HUES64 (cell line): Measurements from ENCODE around the gene ADGRE1.

Source experiments
- H3K27ac ChIP-seq: 2 replicates; pipeline ENCODE4 v1.7.0; 2013; ENCODE audit warnings: low read depth, low read length, inconsistent platforms
- H3K27me3 ChIP-seq: 2 replicates; pipeline ENCODE4 v1.6.1; 2013; ENCODE audit warnings: mild to moderate bottlenecking, low read length; ENCODE audit not compliant: insufficient read depth
- H3K36me3 ChIP-seq: 2 replicates; pipeline ENCODE4 v1.6.1; 2013; ENCODE audit warnings: mild to moderate bottlenecking, low read length; ENCODE audit not compliant: insufficient read depth
- H3K4me1 ChIP-seq: 2 replicates; pipeline ENCODE4 v1.6.1; 2013; ENCODE audit warnings: mild to moderate bottlenecking, low read length, moderate library complexity; ENCODE audit not compliant: insufficient read depth
- H3K4me3 ChIP-seq: 2 replicates; pipeline ENCODE4 v1.5.1; 2013; ENCODE audit warnings: mild to moderate bottlenecking, low read length, moderate library complexity
- H3K9ac ChIP-seq: 2 replicates; pipeline ENCODE4 v1.6.1; 2013; ENCODE audit warnings: mild to moderate bottlenecking, low read depth, low read length
- H3K9me3 ChIP-seq: 2 replicates; pipeline ENCODE4 v1.6.1; 2013; ENCODE audit warnings: low read depth, low read length; ENCODE audit not compliant: insufficient read depth
- WGBS: fragments of 150-250, 120-280 bp; methylation state at CpG from one replicate; pipeline ENCODE4 v1.1.7; 2013; ENCODE audit warnings: missing lambda C conversion rate; 5-methylcytosine and 5-hydroxymethylcytosine counted together

Gene ADGRE1

GRCh38 chr19:6988257-6988656, 100.9 kb downstream of the ADGRE1 start:
- Histone ChIP-seq H3K4me1 (no peaks in the 10 kb centered on the region), H3K27me3 (no peaks in the 10 kb centered on the region), H3K36me3 (no peaks in the 10 kb centered on the region), H3K9ac (no peak overlapping the region), H3K27ac (no peak overlapping the region), H3K4me3 (no peak overlapping the region), H3K9me3 (peaks cover 81% of the 10 kb centered on the region)
- 66% methylated on average over 3 of the region's 3 CpGs for WGBS
